NCI-H1930 (cell line): ENCODE measurements around the gene SERPINA9.
"Not testable (repeated sequence)": the region's sequence is repeated elsewhere in the genome, so short reads cannot be mapped to it uniquely, and the experiment has no call there.

Experiments used
- DNase-seq, 2 experiments: peaks; one replicate each; lab custom pipeline; 2025; lab: John Stamatoyannopoulos, UW

The SERPINA9 gene

DNA sequence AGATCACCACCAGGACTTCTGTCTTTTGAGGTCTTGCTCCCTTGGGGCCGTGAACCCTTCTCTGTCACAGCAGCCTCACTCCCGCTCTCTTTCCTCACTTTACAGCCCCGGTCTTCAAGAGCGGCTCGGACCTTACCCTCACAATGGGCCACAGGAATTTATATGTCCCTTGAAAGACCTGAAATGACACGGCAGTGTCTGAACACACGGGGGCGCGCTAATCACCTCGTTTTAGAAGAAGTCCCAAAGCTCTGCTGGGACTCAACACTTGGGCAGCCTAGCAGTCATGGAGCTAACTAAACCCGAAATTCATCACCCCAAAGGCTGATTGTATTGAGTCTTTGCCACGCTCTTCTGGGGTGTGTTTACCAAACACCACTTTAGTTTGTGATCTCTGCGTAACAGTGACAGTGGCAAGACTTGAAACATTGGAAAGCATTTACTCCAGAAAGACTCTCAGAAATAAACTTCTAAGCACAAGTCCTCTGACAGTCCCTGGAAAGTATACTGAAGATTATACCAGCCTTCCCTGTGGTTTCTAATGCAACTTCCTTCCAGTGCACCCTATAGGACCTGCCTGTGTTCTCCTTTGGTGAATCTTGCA, 52.4 kb downstream of the SERPINA9 start:
- DNase-seq, result peak; percentile 22 to 49

DNA sequence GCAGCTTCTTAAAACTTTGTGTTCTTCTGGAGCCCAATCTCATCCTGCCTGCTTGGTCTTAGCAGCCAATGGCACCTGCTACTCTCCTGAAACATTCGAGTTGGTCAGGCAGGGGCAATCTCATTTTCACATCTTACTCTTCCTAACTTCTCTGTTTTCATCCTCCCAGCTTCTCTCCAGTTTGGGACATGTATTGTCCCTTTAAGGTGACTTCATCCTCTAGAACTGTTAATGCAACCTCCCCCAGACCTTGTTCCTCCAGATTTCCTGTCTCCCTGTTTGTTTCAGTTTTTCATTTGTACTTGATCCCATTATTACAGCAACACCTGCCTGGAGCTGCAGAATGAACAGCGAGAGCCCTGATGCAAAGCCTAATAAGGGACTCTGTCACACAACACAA, 54.7 kb downstream of the SERPINA9 start:
- DNase-seq, result no peak

DNA sequence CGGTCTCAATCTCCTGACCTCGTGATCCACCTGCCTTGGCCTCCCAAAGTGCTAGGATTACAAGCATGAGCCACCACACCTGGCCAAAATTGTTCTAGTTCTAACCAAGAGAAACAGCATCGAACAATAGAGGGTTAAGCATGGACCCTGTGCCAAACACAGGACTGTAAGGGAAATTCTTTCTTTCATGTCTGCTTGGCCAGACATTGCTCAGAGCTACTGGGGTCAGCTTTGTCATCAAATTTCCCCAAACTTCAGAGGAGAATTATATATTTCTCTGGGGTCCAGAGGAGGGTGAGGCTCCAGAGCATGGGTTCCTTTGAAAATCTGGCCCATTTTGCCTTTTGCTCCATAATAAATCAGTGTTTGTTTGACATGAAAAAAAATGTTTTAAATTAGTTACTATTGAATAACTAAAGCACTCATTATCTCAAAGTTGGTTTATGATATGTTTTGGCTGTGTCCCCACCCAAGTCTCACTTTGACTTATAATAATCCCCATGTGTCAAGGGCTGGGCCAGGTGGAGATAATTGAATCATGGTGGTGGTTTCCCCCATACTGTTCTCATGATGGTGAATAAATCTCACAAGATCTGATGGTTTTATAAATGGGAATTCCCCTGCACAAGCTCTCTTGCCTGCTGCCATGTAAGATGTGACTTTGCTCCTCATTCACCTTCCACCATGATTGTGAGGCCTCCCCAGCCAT, 58.3 kb downstream of the SERPINA9 start:
- not testable (repeated sequence) for DNase-seq
